HG02642 (cell line): ENCODE results near the gene PSME3IP1.

Experiments
- ATAC-seq: cut with Tn5 transposase; IDR thresholded peaks from one replicate; pipeline ENCODE4 v1.9.1; 2021; ENCODE audit warnings: mild to moderate bottlenecking; ENCODE audit not compliant: unreplicated experiment, poor library complexity

The PSME3IP1 gene

GRCh38 chr16:57105184-57105583 is 80.7 kb downstream of the PSME3IP1 start:
- ATAC-seq: no peak

DNA sequence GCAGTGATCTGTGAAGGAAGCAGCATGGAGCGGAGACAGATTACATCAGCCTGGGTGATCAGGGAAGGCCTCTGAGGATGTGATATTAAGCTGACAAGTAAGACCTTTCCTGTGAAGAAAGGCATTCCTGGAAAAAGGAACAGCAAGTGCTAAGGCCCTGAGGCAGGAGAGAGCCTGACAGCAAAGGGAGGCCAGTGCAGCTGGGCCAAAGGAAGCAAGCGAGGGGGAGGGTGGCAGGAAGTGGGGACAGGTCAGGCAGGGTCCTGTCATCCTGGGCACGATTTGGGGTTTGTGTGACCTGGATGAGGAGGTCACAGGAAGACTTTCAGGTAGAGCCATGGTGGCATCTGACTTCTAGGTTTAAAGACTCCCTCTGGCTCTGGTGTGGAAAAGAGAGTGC is 81.1 kb downstream of the PSME3IP1 start:
- ATAC-seq: no peak

GRCh38 chr16:57102888-57103851 is 82.7 kb downstream of the PSME3IP1 start:
- ATAC-seq: no peak
